ENCODE measurements around the gene MAP3K20. TPM values are rescaled to one million over a fixed set of nuclear protein-coding genes. Genes with fewer than 3 reads are reported as not detected.
A peak's percentile ranks its signal among the peaks of the same experiment; 100 is the strongest.

MAP3K20 gene
- total and polyA plus RNA-seq, 2 donors (not counting 3 experiments of a cell fraction or from before 2014, with no cell fraction given) = 7.8 to 31.5 TPM

DNA sequence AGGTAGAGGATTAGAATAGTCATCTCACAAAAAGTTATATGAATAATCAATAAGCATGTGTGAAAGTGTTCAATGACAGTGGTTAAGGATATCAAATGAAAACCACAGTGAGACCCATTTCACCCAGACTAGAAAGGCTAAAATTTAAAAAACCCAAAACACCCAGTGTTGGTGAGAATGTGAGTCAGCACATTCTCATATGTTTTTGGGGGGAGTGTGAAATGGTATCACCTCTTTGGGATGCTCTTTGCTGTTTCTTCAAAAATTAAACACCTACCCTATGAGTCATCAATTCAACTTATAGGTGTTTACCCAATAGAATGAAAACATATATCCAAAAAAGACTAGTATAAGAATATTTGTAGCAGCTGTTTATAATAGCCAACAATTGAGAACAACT is 69.8 kb downstream of the MAP3K20 start:
- H3K27ac ChIP-seq (ENCODE audit: insufficient read depth, low read depth, low read length) = no peak overlapping the region
- no peak overlapping the region for H2AFZ ChIP-seq (ENCODE audit: low read depth, low read length)
- H3K4me3 ChIP-seq (replicated peaks in 1 of 3; ENCODE audit: insufficient read depth in 1 of 3, low read depth in 1 of 3, low read length in 3 of 3) = no peak overlapping the region
- BruUV-seq (replicated peaks) = no TSS peak
- TF ChIP-seq JUN (IDR thresholded peaks at IDR 0.05; ENCODE audit: borderline replicate concordance, insufficient read depth, insufficient read length, low read depth) (peak; percentile 14), POLR2A (IDR thresholded peaks at IDR 0.05; ENCODE audit: low read depth, low read length) (no peak), EZH2 (IDR thresholded peaks at IDR 0.05; ENCODE audit: borderline replicate concordance, low read depth, low read length, severe bottlenecking) (no peak), GATA2 (IDR thresholded peaks at IDR 0.05; ENCODE audit: insufficient read depth, insufficient read length, low read depth, low read length) (no peak)
- TF ChIP-seq, protein P1, sequence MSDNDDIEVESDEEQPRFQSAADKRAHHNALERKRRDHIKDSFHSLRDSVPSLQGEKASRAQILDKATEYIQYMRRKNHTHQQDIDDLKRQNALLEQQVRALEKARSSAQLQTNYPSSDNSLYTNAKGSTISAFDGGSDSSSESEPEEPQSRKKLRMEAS (IDR thresholded peaks at IDR 0.05; ENCODE audit: insufficient read depth, insufficient read length) = no peak
- TF ChIP-seq, protein P2, sequence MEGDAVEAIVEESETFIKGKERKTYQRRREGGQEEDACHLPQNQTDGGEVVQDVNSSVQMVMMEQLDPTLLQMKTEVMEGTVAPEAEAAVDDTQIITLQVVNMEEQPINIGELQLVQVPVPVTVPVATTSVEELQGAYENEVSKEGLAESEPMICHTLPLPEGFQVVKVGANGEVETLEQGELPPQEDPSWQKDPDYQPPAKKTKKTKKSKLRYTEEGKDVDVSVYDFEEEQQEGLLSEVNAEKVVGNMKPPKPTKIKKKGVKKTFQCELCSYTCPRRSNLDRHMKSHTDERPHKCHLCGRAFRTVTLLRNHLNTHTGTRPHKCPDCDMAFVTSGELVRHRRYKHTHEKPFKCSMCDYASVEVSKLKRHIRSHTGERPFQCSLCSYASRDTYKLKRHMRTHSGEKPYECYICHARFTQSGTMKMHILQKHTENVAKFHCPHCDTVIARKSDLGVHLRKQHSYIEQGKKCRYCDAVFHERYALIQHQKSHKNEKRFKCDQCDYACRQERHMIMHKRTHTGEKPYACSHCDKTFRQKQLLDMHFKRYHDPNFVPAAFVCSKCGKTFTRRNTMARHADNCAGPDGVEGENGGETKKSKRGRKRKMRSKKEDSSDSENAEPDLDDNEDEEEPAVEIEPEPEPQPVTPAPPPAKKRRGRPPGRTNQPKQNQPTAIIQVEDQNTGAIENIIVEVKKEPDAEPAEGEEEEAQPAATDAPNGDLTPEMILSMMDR (IDR thresholded peaks at IDR 0.05; ENCODE audit: extremely low read depth in 1 of 2, insufficient read depth in 1 of 2, low read depth in 1 of 2, low read length in 2 of 2) = no peak
- no peak for DNase-seq (ENCODE audit: low read depth, low spot score)
- intact Hi-C loops (cut with micrococcal nuclease) = no loop called here
- ChIA-PET POLR2A (no interaction called here), CTCF (no interaction called here)
- H3K4me1 ChIP-seq (ENCODE audit: control insufficient read depth, extremely low read depth, insufficient read depth, low read length) = peaks cover 4% of the 10 kb centered on the region
- no peaks in the 10 kb centered on the region for H3K27me3 ChIP-seq (ENCODE audit: control insufficient read depth in 2 of 2, insufficient read depth in 2 of 2, low read length in 2 of 2)
- H3K36me3 ChIP-seq (ENCODE audit: control insufficient read depth in 2 of 2, extremely low read depth in 1 of 2, insufficient read depth in 2 of 2, low read length in 2 of 2) = no peaks in the 10 kb centered on the region
- no peaks in the 10 kb centered on the region for H3K9me1 ChIP-seq (replicated peaks; ENCODE audit: control insufficient read depth, extremely low read depth, insufficient read depth, low read length)
- no peaks in the 10 kb centered on the region for H3K9me3 ChIP-seq (replicated peaks; ENCODE audit: control insufficient read depth, insufficient read depth, low read length)
- peaks cover 1% of the 10 kb centered on the region for H3K79me2 ChIP-seq (ENCODE audit: control insufficient read depth, insufficient read depth, low read length)
- FAIRE-seq = no peak
- H4K20me1 ChIP-seq (replicated peaks; ENCODE audit: control insufficient read depth, extremely low read depth, insufficient read depth, low read length) = no peaks in the 10 kb centered on the region
- dilution Hi-C loops (cut with MboI; ENCODE audit: extremely low pct_ligation_motif_present, low sequenced_read_pairs) = no loop called here
- no peak overlapping the region for H3K9ac ChIP-seq (replicated peaks; ENCODE audit: extremely low read depth, insufficient read depth, low read length)
- H3K4me2 ChIP-seq (ENCODE audit: insufficient read depth, low read length) = no peak overlapping the region

DNA sequence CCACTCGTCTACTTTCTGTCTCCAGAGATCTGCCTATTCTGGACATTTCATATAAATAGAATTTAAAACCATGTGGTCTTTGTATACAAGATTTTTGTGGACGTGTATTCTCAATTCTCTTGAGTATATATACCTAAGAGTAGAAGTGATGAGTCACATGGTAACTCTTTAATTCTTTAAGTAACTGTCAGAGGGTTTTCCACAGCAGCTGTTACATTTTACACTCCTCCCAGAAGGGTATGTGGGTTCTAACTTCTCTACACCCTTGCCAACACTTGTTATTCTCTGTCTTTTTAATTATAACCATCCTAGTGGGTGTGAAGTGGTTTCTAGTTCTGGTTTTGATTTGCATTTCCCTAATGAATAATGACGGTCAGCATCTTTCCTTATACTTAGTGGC is 70.9 kb downstream of the MAP3K20 start:
- DNase-seq (ENCODE audit: low read depth, low spot score) (no peak), FAIRE-seq (no peak)
- intact Hi-C loops (cut with micrococcal nuclease) = no loop called here
- peaks cover 11% of the 10 kb centered on the region for H3K4me1 ChIP-seq (ENCODE audit: control insufficient read depth, extremely low read depth, insufficient read depth, low read length)
- TF ChIP-seq JUN (IDR thresholded peaks at IDR 0.05; ENCODE audit: borderline replicate concordance, insufficient read depth, insufficient read length, low read depth) (no peak), POLR2A (IDR thresholded peaks at IDR 0.05; ENCODE audit: low read depth, low read length) (no peak), MYC (IDR thresholded peaks at IDR 0.05; ENCODE audit: low read depth, low read length) (no peak), EZH2 (IDR thresholded peaks at IDR 0.05; ENCODE audit: borderline replicate concordance, low read depth, low read length, severe bottlenecking) (no peak), FOS (IDR thresholded peaks at IDR 0.05; ENCODE audit: borderline replicate concordance, insufficient read depth, low read length) (no peak), GATA2 (IDR thresholded peaks at IDR 0.05; ENCODE audit: insufficient read depth, insufficient read length, low read depth, low read length) (no peak), POLR2AphosphoS5 (IDR thresholded peaks at IDR 0.05; ENCODE audit: insufficient read depth, low read depth, low read length) (no peak)
- TF ChIP-seq, protein P2 (IDR thresholded peaks at IDR 0.05; ENCODE audit: extremely low read depth in 1 of 2, insufficient read depth in 1 of 2, low read depth in 1 of 2, low read length in 2 of 2) = no peak
- TF ChIP-seq, protein P1 (IDR thresholded peaks at IDR 0.05; ENCODE audit: insufficient read depth, insufficient read length) = no peak
- dilution Hi-C loops (cut with MboI; ENCODE audit: extremely low pct_ligation_motif_present, low sequenced_read_pairs) = no loop called here
- no peaks in the 10 kb centered on the region for H4K20me1 ChIP-seq (replicated peaks; ENCODE audit: control insufficient read depth, extremely low read depth, insufficient read depth, low read length)
- POLR2A ChIA-PET = no interaction called here
- H3K27ac ChIP-seq (ENCODE audit: insufficient read depth, low read depth, low read length) = no peak overlapping the region
- H3K9ac ChIP-seq (replicated peaks; ENCODE audit: extremely low read depth, insufficient read depth, low read length) = no peak overlapping the region
- H3K4me2 ChIP-seq (ENCODE audit: insufficient read depth, low read length) = no peak overlapping the region
- H3K4me3 ChIP-seq (replicated peaks in 1 of 3; ENCODE audit: insufficient read depth in 1 of 3, low read depth in 1 of 3, low read length in 3 of 3) = no peak overlapping the region
- CTCF ChIA-PET = interaction anchor here (1.1 kb wide), 1 partner anchor 9 kb away, joined by 3 read pairs; no protein-coding TSS in a partner anchor
- H3K9me3 ChIP-seq (replicated peaks; ENCODE audit: control insufficient read depth, insufficient read depth, low read length) = no peaks in the 10 kb centered on the region
- no peaks in the 10 kb centered on the region for H3K9me1 ChIP-seq (replicated peaks; ENCODE audit: control insufficient read depth, extremely low read depth, insufficient read depth, low read length)
- no TSS peak for BruUV-seq (replicated peaks)
- H3K36me3 ChIP-seq (ENCODE audit: control insufficient read depth in 2 of 2, extremely low read depth in 1 of 2, insufficient read depth in 2 of 2, low read length in 2 of 2) = no peaks in the 10 kb centered on the region
- H3K79me2 ChIP-seq (ENCODE audit: control insufficient read depth, insufficient read depth, low read length) = peaks cover 1% of the 10 kb centered on the region
- no peaks in the 10 kb centered on the region for H3K27me3 ChIP-seq (ENCODE audit: control insufficient read depth in 2 of 2, insufficient read depth in 2 of 2, low read length in 2 of 2)
- no peak overlapping the region for H2AFZ ChIP-seq (ENCODE audit: low read depth, low read length)
